ENCODE data around the gene MOB3A. TPM values are rescaled to one million over a fixed set of nuclear protein-coding genes. Genes with fewer than 3 reads are reported as not detected.

MOB3A gene
- total RNA-seq, 4 donors from 2014 or later, result 18.7 to 74.2 (median 46.1) TPM

GRCh38 chr19:2049741-2050348 is 46.3 kb downstream of the MOB3A start:
- H3K27me3 ChIP-seq, result no peaks in the 10 kb centered on the region
- peak overlapping the region; percentile 95 to 99 (median 98) for H3K4me3 ChIP-seq
- DNase-seq, result peak; percentile 90
- whole genome bisulfite sequencing, 2 donors (ENCODE audit: low coverage in 1 of 2), result 0% methylated on average over 14 of the region's 16 CpGs; no CpG with 5 or more reads in 1 of the 2 donors
- in situ Hi-C loops (cut with MboI; ENCODE audit: low pct_ligation_motif_present in 1 of 4, low pct_unique_long_range_greater_than_20kb in 1 of 4, low sequenced_read_pairs in 3 of 4), result no loop called here
- no peaks in the 10 kb centered on the region for H3K9me3 ChIP-seq
- H3K27ac ChIP-seq, result peak overlapping the region; percentile 96 to 100 (median 99)
- intact Hi-C loops (cut with DNase I; ENCODE audit: low total_unique reads), result no loop called here
- H3K4me1 ChIP-seq, result peaks cover 59 to 69% (median 67%) of the 10 kb centered on the region in 4 donors
- H3K36me3 ChIP-seq, result peaks cover 0 to 8% (median 4%) of the 10 kb centered on the region in 4 donors
- TF ChIP-seq POLR2A (IDR thresholded peaks at IDR 0.05), result peak; percentile 89
- peak in 1 of 5 experiments; percentile 8 for TF ChIP-seq CTCF (IDR thresholded peaks at IDR 0.05)
- no peak for TF ChIP-seq EP300 (IDR thresholded peaks at IDR 0.05; ENCODE audit: low read depth)
- peak; percentile 73 to 89 (median 85) for TF ChIP-seq POLR2AphosphoS5 (IDR thresholded peaks at IDR 0.05)

DNA sequence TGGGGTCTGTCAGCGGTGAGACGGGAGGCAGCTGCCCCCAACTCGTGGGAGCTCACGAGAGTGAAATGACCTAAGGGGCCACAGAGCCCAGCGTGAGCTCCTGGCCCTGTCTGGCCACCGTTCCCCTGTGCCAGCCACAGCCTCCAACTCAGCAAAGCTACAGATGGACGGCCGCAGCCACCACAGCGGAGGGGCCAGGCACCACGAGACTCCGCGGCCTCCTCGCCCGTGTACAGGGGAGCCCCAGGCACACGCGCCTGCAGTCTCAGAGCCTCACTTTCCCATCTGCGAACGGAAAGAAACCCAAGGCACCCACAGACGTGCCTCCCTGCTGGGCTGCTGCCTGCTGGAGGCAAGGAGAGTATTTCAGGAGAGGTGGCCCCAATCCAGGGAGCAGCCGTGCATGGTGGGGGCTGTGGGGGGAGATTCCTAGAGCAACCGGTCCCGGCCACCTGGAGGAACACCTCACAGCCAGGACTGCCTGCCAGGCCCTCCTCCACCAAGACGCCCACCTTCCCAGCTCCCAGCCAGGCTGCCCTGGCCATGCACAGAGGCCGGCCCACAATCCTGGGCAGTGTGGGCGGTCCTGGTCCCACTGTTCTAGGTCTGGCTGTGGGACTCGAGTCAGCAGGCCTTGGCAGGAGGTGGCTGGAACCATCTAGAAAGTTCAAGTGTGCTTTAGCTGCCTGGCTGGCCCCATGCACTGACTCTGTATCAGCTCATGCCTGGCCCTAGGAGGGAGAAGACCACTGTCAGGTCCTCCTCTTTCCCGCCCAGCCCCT is 47.0 kb downstream of the MOB3A start:
- H3K36me3 ChIP-seq, result peaks cover 0 to 8% (median 4%) of the 10 kb centered on the region in 4 donors
- intact Hi-C loops (cut with DNase I; ENCODE audit: low total_unique reads), result no loop called here
- in situ Hi-C loops (cut with MboI; ENCODE audit: low pct_ligation_motif_present in 1 of 4, low pct_unique_long_range_greater_than_20kb in 1 of 4, low sequenced_read_pairs in 3 of 4), result no loop called here
- TF ChIP-seq POLR2AphosphoS5 (IDR thresholded peaks at IDR 0.05) (no peak), CTCF (IDR thresholded peaks at IDR 0.05) (no peak), POLR2A (IDR thresholded peaks at IDR 0.05) (no peak), EP300 (IDR thresholded peaks at IDR 0.05; ENCODE audit: low read depth) (no peak)
- peaks cover 56 to 69% (median 63%) of the 10 kb centered on the region in 4 donors for H3K4me1 ChIP-seq
- no peaks in the 10 kb centered on the region for H3K27me3 ChIP-seq
- peak overlapping the region; percentile 95 to 99 (median 98) for H3K4me3 ChIP-seq
- 39% methylated on average over 19 of the region's 27 CpGs; no CpG with 5 or more reads in 1 of the 2 donors for WGBS, 2 donors (ENCODE audit: low coverage in 1 of 2)
- no peaks in the 10 kb centered on the region for H3K9me3 ChIP-seq
- DNase-seq, result no peak
- peak overlapping the region; percentile 96 to 100 (median 99) for H3K27ac ChIP-seq

GRCh38 chr19:2048104-2048958 is 47.8 kb downstream of the MOB3A start:
- peak overlapping the region; percentile 96 to 100 (median 99) for H3K27ac ChIP-seq
- no peaks in the 10 kb centered on the region for H3K9me3 ChIP-seq
- TF ChIP-seq EP300 (IDR thresholded peaks at IDR 0.05; ENCODE audit: low read depth), result no peak
- TF ChIP-seq POLR2A (IDR thresholded peaks at IDR 0.05), result no peak
- no peak for TF ChIP-seq CTCF (IDR thresholded peaks at IDR 0.05)
- no peak for TF ChIP-seq POLR2AphosphoS5 (IDR thresholded peaks at IDR 0.05)
- H3K27me3 ChIP-seq, result no peaks in the 10 kb centered on the region
- in situ Hi-C loops (cut with MboI; ENCODE audit: low pct_ligation_motif_present in 1 of 4, low pct_unique_long_range_greater_than_20kb in 1 of 4, low sequenced_read_pairs in 3 of 4) (no loop called here), intact Hi-C loops (cut with DNase I; ENCODE audit: low total_unique reads) (no loop called here)
- H3K36me3 ChIP-seq, result peaks cover 0 to 8% (median 4%) of the 10 kb centered on the region in 4 donors
- peaks cover 62 to 74% (median 65%) of the 10 kb centered on the region in 4 donors for H3K4me1 ChIP-seq
- peak overlapping the region in 3 of 4 donors; percentile 95 to 98 (median 97) for H3K4me3 ChIP-seq
- WGBS, 2 donors (ENCODE audit: low coverage in 1 of 2), result 34% methylated on average over 6 of the region's 17 CpGs; no CpG with 5 or more reads in 1 of the 2 donors
- no peak for DNase-seq

All from transverse colon (tissue), 4 donors.